GM06990 (cell line): ENCODE data around the gene TMEM144.
"Not testable (repeated sequence)": the region's sequence is repeated elsewhere in the genome, so short reads cannot be mapped to it uniquely, and the experiment has no call there.

Source experiments
- DNase-seq: peaks from one replicate; pipeline ENCODE4 v3.0.0-alpha.2; 2011; ENCODE audit not compliant: insufficient read length; ENCODE audit errors: extremely low read depth
- H3K27me3 ChIP-seq: replicated peaks from 2 replicates; pipeline ENCODE4 v1.6.0; 2011; ENCODE audit warnings: low read length; ENCODE audit not compliant: control insufficient read depth, insufficient read depth
- H3K36me3 ChIP-seq: 2 replicates; pipeline ENCODE4 v1.5.1; 2011; ENCODE audit warnings: low read length; ENCODE audit not compliant: control insufficient read depth, insufficient read depth
- H3K4me3 ChIP-seq: replicated peaks from 2 replicates; pipeline ENCODE4 v1.5.1; 2011; ENCODE audit warnings: low read depth, mild to moderate bottlenecking, control low read depth, low read length
- CTCF ChIP-seq: IDR thresholded peaks from 2 replicates; pipeline ENCODE4 v1.5.1; 2011; ENCODE audit warnings: low read length, control low read depth, mild to moderate bottlenecking, inconsistent platforms; ENCODE audit not compliant: insufficient read depth, poor library complexity, severe bottlenecking

TMEM144 gene

GRCh38 chr4:158214856-158215255, 4.6 kb downstream of the TMEM144 start:
- no peak for DNase-seq

GRCh38 chr4:158217763-158218162, 7.5 kb downstream of the TMEM144 start:
- TF ChIP-seq CTCF, result no peak
- Histone ChIP-seq H3K4me3 (no peak overlapping the region), H3K36me3 (no peaks in the 10 kb centered on the region), H3K27me3 (no peaks in the 10 kb centered on the region)
- no peak for DNase-seq

More at GRCh38 chr4:158214856-158215255, 4.6 kb downstream of the TMEM144 start:
- no peak for TF ChIP-seq CTCF
- Histone ChIP-seq H3K36me3 (no peaks in the 10 kb centered on the region), H3K27me3 (no peaks in the 10 kb centered on the region), H3K4me3 (no peak overlapping the region)

GRCh38 chr4:158219623-158220022, 9.3 kb downstream of the TMEM144 start:
- Histone ChIP-seq H3K4me3 (no peak overlapping the region), H3K27me3 (no peaks in the 10 kb centered on the region), H3K36me3 (no peaks in the 10 kb centered on the region)
- DNase-seq, result no peak
- TF ChIP-seq CTCF, result no peak

- H3K36me3 ChIP-seq, H3K4me3 ChIP-seq, DNase-seq, H3K27me3 ChIP-seq: not testable (repeated sequence)
These were observed 14.0 kb downstream of the TMEM144 start for GRCh38 chr4:158224318-158224717.

GRCh38 chr4:158224999-158225398, 14.7 kb downstream of the TMEM144 start:
- H3K36me3 ChIP-seq, H3K27me3 ChIP-seq, H3K4me3 ChIP-seq, DNase-seq: not testable (repeated sequence)

GRCh38 chr4:158227880-158228279, 17.6 kb downstream of the TMEM144 start:
- H3K36me3 ChIP-seq, H3K4me3 ChIP-seq, DNase-seq, H3K27me3 ChIP-seq: not testable (repeated sequence)

- not testable (repeated sequence) for DNase-seq, H3K4me3 ChIP-seq, H3K36me3 ChIP-seq, H3K27me3 ChIP-seq
These were observed 18.1 kb downstream of the TMEM144 start for GRCh38 chr4:158228399-158228798.

- no peak for TF ChIP-seq CTCF
- Histone ChIP-seq H3K27me3 (no peaks in the 10 kb centered on the region), H3K4me3 (no peak overlapping the region), H3K36me3 (no peaks in the 10 kb centered on the region)
- no peak for DNase-seq
These were observed 19.5 kb downstream of the TMEM144 start for GRCh38 chr4:158229768-158230167.
